Erythroblast (primary cell): ENCODE measurements around the gene CACNB4.

ENCODE experiments used
- GATA1 ChIP-seq: IDR thresholded peaks from 2 replicates; pipeline ENCODE4 v1.6.1; 2011; ENCODE audit warnings: low read depth, mild to moderate bottlenecking, control low read depth, low read length, moderate library complexity
- POLR2A ChIP-seq: IDR thresholded peaks from 2 replicates; pipeline ENCODE4 v1.6.1; 2011; ENCODE audit warnings: mild to moderate bottlenecking, low read length

DNA sequence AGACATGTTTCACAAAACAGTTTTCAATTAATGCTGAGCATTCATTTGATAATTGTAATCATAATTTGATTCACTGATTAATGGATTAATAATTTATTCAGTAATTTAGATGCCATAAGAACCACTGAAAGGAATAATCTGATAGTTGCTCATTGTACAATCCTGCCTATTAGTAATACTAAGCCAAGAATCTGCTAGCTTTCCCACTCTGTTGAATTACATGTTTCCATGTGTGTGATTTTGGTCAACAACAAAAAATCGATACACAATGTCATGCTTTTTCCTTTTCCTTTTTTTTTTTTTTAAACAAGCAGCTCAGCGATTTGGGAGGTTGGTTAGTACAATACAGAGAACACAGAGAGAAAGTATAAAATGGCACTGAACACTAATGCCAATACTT is 296.5 kb downstream of the CACNB4 start:
- TF ChIP-seq POLR2A, result no peak
- TF ChIP-seq GATA1, result no peak
